ENCODE results near the gene SPATA18.

- TF ChIP-seq FOXJ3 (CRISPR knock-in tag; IDR thresholded peaks at IDR 0.05; ENCODE audit: borderline replicate concordance) (no peak), KMT2B (CRISPR knock-in tag; IDR thresholded peaks at IDR 0.05) (no peak), EED (CRISPR knock-in tag; IDR thresholded peaks at IDR 0.05) (no peak)
Observed at GRCh38 chr4:52037689-52038102, 13.4 kb upstream of the SPATA18 start.

All from HepG2 (cell line).